GM19240 (cell line): Measurements from ENCODE around the gene GSTT4.
"Not testable (repeated sequence)": the region's sequence is repeated elsewhere in the genome, so short reads cannot be mapped to it uniquely, and the experiment has no call there.

ENCODE experiments used
- DNase-seq: peaks from one replicate; pipeline ENCODE4 v3.0.0; 2011; ENCODE audit warnings: low spot score; ENCODE audit not compliant: insufficient read length

The GSTT4 gene

GRCh38 chr22:23989583-23990244, 15.5 kb downstream of the GSTT4 start:
- not testable (repeated sequence) for DNase-seq

GRCh38 chr22:23986538-23987178, 18.6 kb downstream of the GSTT4 start:
- DNase-seq: not testable (repeated sequence)

- DNase-seq: not testable (repeated sequence)
These were observed 19.2 kb downstream of the GSTT4 start for GRCh38 chr22:23986089-23986488.

DNA sequence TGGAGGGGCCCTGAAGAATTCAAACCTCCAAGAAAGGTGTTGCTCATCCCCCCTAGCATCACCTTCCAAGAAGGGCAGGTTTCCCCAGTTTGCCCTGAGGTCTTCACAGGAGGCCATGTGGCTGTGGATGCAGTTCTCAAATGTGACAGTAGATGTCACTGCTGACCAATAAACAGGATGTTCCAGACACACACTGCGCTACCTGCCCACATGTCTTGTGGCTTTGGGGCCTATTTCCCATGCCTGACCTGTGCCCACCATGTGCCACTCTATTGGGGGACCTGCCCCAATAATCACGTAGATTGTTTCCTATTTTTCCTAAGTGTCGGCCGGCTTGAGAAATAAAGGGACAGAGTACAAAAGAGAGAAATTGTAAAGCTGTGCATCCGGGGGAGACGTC, 20.8 kb downstream of the GSTT4 start:
- DNase-seq: peak; percentile 51

- DNase-seq: not testable (repeated sequence)
These were observed 24.7 kb downstream of the GSTT4 start for GRCh38 chr22:23980567-23980966.

- not testable (repeated sequence) for DNase-seq
These were observed 25.6 kb downstream of the GSTT4 start, which contains the start of gene GSTT2 for GRCh38 chr22:23979557-23980240. Gene GSTT2 (plus strand): TSS chr22:23980134.

DNA sequence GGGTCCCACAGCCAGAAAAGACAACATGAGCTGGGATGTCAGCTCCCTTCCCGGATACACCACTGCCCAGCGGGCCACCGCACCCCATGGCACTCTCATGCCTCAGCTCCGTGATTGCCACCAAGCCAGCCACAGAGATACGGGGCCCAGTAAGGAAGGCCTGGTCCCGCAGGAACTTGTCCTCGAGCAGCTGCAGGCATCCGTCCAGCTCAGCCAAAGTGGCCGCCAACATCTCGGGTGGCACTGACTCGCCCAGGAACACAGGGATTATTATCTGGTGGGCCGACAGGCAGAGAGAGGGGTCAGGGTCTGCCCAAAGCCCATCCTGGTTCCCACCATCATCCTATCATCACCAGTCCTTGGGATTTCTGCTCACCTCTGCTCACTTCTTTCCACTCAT, 27.9 kb downstream of the GSTT4 start:
- DNase-seq: not testable (repeated sequence)

- DNase-seq: not testable (repeated sequence)
These were observed 30.4 kb downstream of the GSTT4 start for GRCh38 chr22:23974836-23975352.

DNA sequence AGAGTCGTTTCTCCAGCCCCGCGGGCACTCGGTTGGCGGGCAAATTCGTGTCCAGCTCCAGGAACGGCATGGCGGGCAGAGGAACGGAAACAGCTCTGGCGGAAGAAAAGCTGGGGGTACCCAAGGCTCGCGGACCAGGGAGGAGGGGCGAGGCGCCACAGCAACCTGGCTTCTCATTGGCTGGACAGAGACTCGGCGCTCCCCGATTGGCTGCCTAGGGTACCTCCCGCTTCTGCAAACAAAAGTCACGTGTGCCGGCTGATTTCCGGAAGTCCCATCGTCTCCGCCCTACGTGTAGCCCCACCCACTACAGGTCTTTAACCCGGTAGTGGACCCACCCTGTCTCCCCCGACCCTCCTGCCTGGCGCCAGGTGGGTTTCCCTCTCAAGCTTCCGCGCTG, 30.9 kb downstream of the GSTT4 start, which contains the start of gene DDT:
Gene DDT, minus strand, starts transcription at position 97 of the 400 bp plus-strand sequence. Its CDS starts 27 bp downstream, at position 70.
- DNase-seq: not testable (repeated sequence)

GRCh38 chr22:23971927-23972326, 33.3 kb downstream of the GSTT4 start:
- DNase-seq: not testable (repeated sequence)

GRCh38 chr22:23970816-23971486, 34.3 kb downstream of the GSTT4 start:
- no peak for DNase-seq

- no peak for DNase-seq
These were observed 35.0 kb downstream of the GSTT4 start for GRCh38 chr22:23970201-23970641.

DNA sequence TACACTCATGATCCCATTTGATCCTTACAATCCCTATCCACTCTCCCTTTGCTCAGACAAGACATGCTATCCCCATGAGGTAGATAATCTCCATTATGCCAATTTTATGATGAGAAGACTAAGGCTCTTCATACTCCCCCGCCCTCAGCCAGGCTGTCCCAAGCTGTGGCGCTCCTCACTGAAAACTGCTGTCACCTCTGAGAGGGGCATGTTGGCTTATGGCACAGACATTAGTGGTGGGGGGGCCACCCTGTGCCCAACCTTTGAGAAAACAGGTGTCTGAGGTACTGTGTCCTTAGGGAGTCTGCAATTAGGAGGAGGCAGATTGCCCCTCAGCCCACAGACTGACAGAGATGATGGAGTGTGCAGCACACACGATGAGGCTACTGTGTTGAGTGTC, 36.2 kb downstream of the GSTT4 start:
- DNase-seq: no peak

- DNase-seq: not testable (repeated sequence)
These were observed 38.7 kb downstream of the GSTT4 start, which contains the start of gene DDTL for GRCh38 chr22:23966568-23966967. Gene DDTL (plus strand): TSS chr22:23966888. CDS start chr22:23966915, 27 bp downstream.

DNA sequence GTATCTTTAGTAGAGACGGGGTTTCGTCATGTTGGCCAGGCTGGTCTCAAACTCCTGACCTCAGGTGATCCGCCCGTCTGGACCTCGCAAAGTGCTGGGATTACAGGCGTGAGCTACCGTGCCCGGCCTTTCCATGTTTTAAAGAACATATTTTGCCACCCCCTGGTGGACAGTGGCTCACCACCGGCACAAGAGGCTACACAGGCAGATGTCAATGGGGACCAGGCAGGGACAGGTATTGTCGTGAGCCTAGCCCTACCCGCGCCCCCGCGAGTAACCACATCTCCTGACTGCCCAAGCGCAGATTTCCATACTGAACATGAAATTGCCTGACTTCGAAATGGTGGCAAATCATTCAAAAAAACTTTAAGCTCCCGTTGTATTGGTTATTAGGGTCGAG, 39.2 kb downstream of the GSTT4 start:
- not testable (repeated sequence) for DNase-seq

DNA sequence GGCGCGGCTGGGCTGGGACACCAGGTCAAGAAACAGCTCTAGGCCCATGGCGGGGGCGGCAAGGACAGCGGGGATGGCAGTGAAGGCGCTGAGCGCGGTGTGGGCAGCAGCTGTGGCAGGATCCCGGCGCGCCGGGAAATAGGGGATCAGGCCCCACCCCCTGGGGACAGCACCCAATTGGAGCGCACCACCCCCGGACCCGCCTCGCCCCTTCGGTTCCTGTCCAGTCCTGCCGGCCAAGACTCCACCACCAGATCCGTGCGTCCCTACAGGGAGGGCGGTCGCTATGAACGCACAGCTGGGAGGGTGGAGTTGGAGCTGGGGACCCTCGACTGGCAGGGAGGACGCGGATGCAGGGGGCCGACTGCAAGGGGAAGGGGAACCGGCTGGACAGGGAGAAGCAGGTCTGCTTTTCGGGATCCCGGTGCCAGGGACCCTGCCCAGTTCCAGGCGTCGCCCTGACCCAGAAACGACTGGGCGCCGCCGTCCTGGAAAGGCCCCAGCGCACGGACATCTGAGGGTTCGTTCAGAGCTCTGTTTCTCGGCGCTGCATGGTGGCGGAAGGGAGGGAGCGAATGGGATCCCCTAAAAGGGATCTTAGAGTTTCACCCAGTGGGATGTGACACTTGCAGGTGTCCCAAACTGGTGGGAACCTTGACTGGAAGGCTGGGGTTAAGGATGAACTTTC, 44.0 kb downstream of the GSTT4 start, which contains the start of gene GSTT2B:
Gene GSTT2B, minus strand, starts transcription at position 112 of the 688 bp plus-strand sequence. Its CDS starts 64 bp downstream, at position 48.
- DNase-seq: not testable (repeated sequence)

GRCh38 chr22:23956301-23956900, 48.9 kb downstream of the GSTT4 start:
- DNase-seq: not testable (repeated sequence)

GRCh38 chr22:23955886-23956285, 49.4 kb downstream of the GSTT4 start:
- not testable (repeated sequence) for DNase-seq

- DNase-seq: not testable (repeated sequence)
These were observed 50.3 kb downstream of the GSTT4 start for GRCh38 chr22:23954991-23955305.
